Keratinocyte (primary cell): ENCODE data around the gene C3orf70. TPM values are rescaled to one million over a fixed set of nuclear protein-coding genes. Genes with fewer than 3 reads are reported as not detected.

Experiments
- DNase-seq: peaks from one replicate; pipeline ENCODE4 v3.0.0-alpha.2; 2011; ENCODE audit warnings: low read depth, missing footprints, low spot score
- FAIRE-seq: peaks from 2 replicates; lab custom pipeline; 2011; peaks lifted over from hg19 to GRCh38; lab: Jason Lieb, UNC
- H2AFZ ChIP-seq: 2 replicates; pipeline ENCODE4 v1.6.0; 2012; ENCODE audit warnings: low read length, control low read depth, inconsistent platforms; ENCODE audit not compliant: control insufficient read depth
- H3K27ac ChIP-seq: 2 replicates; pipeline ENCODE4 v1.5.1; 2011; ENCODE audit warnings: low read length; ENCODE audit not compliant: control insufficient read depth, insufficient read depth
- H3K27me3 ChIP-seq: 3 replicates; pipeline ENCODE4 v1.6.0; 2011; ENCODE audit warnings: low read length; ENCODE audit not compliant: control insufficient read depth, insufficient read depth; ENCODE audit errors: extremely low read depth
- H3K36me3 ChIP-seq, 2 experiments: 2 replicates in 1 of 2; 3 replicates in 1 of 2; pipeline ENCODE4 v1.5.1; 2011; ENCODE audit warnings: low read length in 2 of 2, mild to moderate bottlenecking in 1 of 2; ENCODE audit not compliant: control insufficient read depth in 2 of 2, insufficient read depth in 2 of 2; ENCODE audit errors: extremely low read depth in 1 of 2
- H3K4me1 ChIP-seq: 3 replicates; pipeline ENCODE4 v1.5.1; 2011; ENCODE audit warnings: low read length; ENCODE audit not compliant: control insufficient read depth, insufficient read depth; ENCODE audit errors: extremely low read depth
- H3K4me2 ChIP-seq: 3 replicates; pipeline ENCODE4 v1.6.0; 2011; ENCODE audit warnings: low read depth, low read length; ENCODE audit not compliant: control insufficient read depth, insufficient read depth; ENCODE audit errors: extremely low read depth
- H3K4me3 ChIP-seq, 3 experiments: fragments of 200-600 bp in 1 of 3; sonication (generic) in 1 of 3; 2 replicates in 2 of 3; 3 replicates in 1 of 3; pipeline ENCODE4 v1.5.1; 2011 to 2016; ENCODE audit warnings: low read length in 3 of 3, mild to moderate bottlenecking in 3 of 3, control low read depth in 2 of 3, inconsistent platforms in 1 of 3, low read depth in 1 of 3, mixed read lengths in 1 of 3, mixed run types in 1 of 3, moderate library complexity in 1 of 3; ENCODE audit not compliant: control insufficient read depth in 2 of 3, insufficient read depth in 2 of 3; ENCODE audit errors: extremely low read depth in 1 of 3
- H3K79me2 ChIP-seq: 2 replicates; pipeline ENCODE4 v1.6.0; 2012; ENCODE audit warnings: low read length; ENCODE audit not compliant: control insufficient read depth, insufficient read depth
- H3K9ac ChIP-seq: 3 replicates; pipeline ENCODE4 v1.6.0; 2011; ENCODE audit warnings: low read length; ENCODE audit not compliant: control insufficient read depth, insufficient read depth; ENCODE audit errors: extremely low read depth
- H3K9me1 ChIP-seq: 3 replicates; pipeline ENCODE4 v1.6.0; 2011; ENCODE audit warnings: low read length; ENCODE audit not compliant: control insufficient read depth, insufficient read depth; ENCODE audit errors: extremely low read depth
- H3K9me3 ChIP-seq: 2 replicates; pipeline ENCODE4 v1.5.1; 2012; ENCODE audit warnings: low read depth, low read length; ENCODE audit not compliant: control insufficient read depth
- H4K20me1 ChIP-seq: 3 replicates; pipeline ENCODE4 v1.6.0; 2011; ENCODE audit warnings: low read length; ENCODE audit not compliant: control insufficient read depth, insufficient read depth; ENCODE audit errors: extremely low read depth
- CTCF ChIP-seq, 3 experiments: IDR thresholded peaks in 1 of 3; conservative IDR thresholded peaks in 1 of 3; optimal IDR thresholded peaks in 1 of 3; 2 replicates in 2 of 3; 3 replicates in 1 of 3; pipeline versions ENCODE3 to v1.5.1; 2011; ENCODE audit warnings: low read length in 3 of 3, mild to moderate bottlenecking in 3 of 3, moderate library complexity in 2 of 3, control low read depth in 1 of 3, inconsistent platforms in 1 of 3; ENCODE audit not compliant: insufficient read depth in 2 of 3; ENCODE audit errors: extremely low read depth in 1 of 3
- EZH2 ChIP-seq: IDR thresholded peaks from one replicate; pipeline ENCODE4 v1.6.1; 2012; ENCODE audit warnings: inconsistent platforms, mild to moderate bottlenecking, low read length, moderate library complexity
- dilution Hi-C: fragments of 300-500 bp; cut with MboI; formaldehyde crosslinking; loops from one replicate; pipeline ENCODE4 v1.7.0; 2020; ENCODE audit warnings: low sequenced_read_pairs; ENCODE audit not compliant: extremely low pct_ligation_motif_present
- polyA plus RNA-seq, 5 experiments: library from polyadenylated mRNA; depleted of rRNA in 3 of 5; stranded (reverse) in 3 of 5; stranded (forward) in 1 of 5; unstranded in 1 of 5; fragments of >200 nt; gene quantifications; 1 replicate in 1 of 5; 2 replicates in 3 of 5; 3 replicates in 1 of 5; pipeline versions ENCODE4 v1.2.1 to v1.2.3, GENCODE V29; 2011 to 2012; ENCODE audit warnings: missing spikeins in 2 of 5, low read depth in 1 of 5, low replicate concordance in 1 of 5

C3orf70 gene
- polyA plus RNA-seq, 1 donor (not counting 4 experiments of a cell fraction or from before 2014, with no cell fraction given) = not detected

GRCh38 chr3:185065059-185065458 is 87.8 kb downstream of the C3orf70 start:
- no peak for FAIRE-seq
- Histone ChIP-seq H3K27me3 (no peaks in the 10 kb centered on the region), H3K79me2 (no peaks in the 10 kb centered on the region), H3K36me3 (no peaks in the 10 kb centered on the region), H3K9me3 (no peaks in the 10 kb centered on the region), H4K20me1 (no peaks in the 10 kb centered on the region), H3K27ac (no peak overlapping the region), H2AFZ (no peak overlapping the region), H3K9ac (no peak overlapping the region), H3K4me3 (no peak overlapping the region), H3K4me1 (no peaks in the 10 kb centered on the region), H3K4me2 (no peak overlapping the region), H3K9me1 (no peaks in the 10 kb centered on the region)
- dilution Hi-C loops = no loop called here
- no peak for TF ChIP-seq EZH2
- TF ChIP-seq CTCF (optimal IDR thresholded peaks at IDR 0.05 in 1 of 3, IDR thresholded peaks at IDR 0.05 in 1 of 3, conservative IDR thresholded peaks at IDR 0.05 in 1 of 3; ENCODE audit: extremely low read depth in 1 of 3, insufficient read depth in 2 of 3, low read length in 3 of 3) = no peak
- no peak for DNase-seq

GRCh38 chr3:185063431-185063830 is 89.4 kb downstream of the C3orf70 start:
- Histone ChIP-seq H3K36me3 (no peaks in the 10 kb centered on the region), H3K4me2 (no peak overlapping the region), H3K27ac (no peak overlapping the region), H3K9me1 (no peaks in the 10 kb centered on the region), H3K27me3 (no peaks in the 10 kb centered on the region), H2AFZ (no peak overlapping the region), H3K4me1 (no peaks in the 10 kb centered on the region), H4K20me1 (no peaks in the 10 kb centered on the region), H3K79me2 (no peaks in the 10 kb centered on the region), H3K9ac (no peak overlapping the region), H3K9me3 (no peaks in the 10 kb centered on the region), H3K4me3 (no peak overlapping the region)
- TF ChIP-seq CTCF (optimal IDR thresholded peaks at IDR 0.05 in 1 of 3, IDR thresholded peaks at IDR 0.05 in 1 of 3, conservative IDR thresholded peaks at IDR 0.05 in 1 of 3; ENCODE audit: extremely low read depth in 1 of 3, insufficient read depth in 2 of 3, low read length in 3 of 3) (no peak), EZH2 (no peak)
- dilution Hi-C loops = no loop called here
- DNase-seq (no peak), FAIRE-seq (no peak)
